Measurements from ENCODE around the gene FTSJ3.
"Not testable (repeated sequence)": the region's sequence is repeated elsewhere in the genome, so short reads cannot be mapped to it uniquely, and the experiment has no call there.

GRCh38 chr17:63870292-63870665 is 42.8 kb upstream of the FTSJ3 start:
- not testable (repeated sequence) for TF ChIP-seq CTCF (conservative IDR thresholded peaks at IDR 0.05); ZFX (IDR thresholded peaks at IDR 0.05)

All from C4-2B (cell line).